Hematopoietic multipotent progenitor cell treated with erythropoietin and hydrocortisone succinate and interleukin-3 and kit ligand, for 6 days (in vitro differentiated cells): ENCODE measurements around the gene AHCYL1.
A peak's percentile ranks its signal among the peaks of the same experiment; 100 is the strongest.
"Not testable (repeated sequence)": the region's sequence is repeated elsewhere in the genome, so short reads cannot be mapped to it uniquely, and the experiment has no call there.

Experiments
- DNase-seq: peaks from one replicate; pipeline ENCODE4 v3.0.0-alpha.2; 2015

Gene AHCYL1

DNA sequence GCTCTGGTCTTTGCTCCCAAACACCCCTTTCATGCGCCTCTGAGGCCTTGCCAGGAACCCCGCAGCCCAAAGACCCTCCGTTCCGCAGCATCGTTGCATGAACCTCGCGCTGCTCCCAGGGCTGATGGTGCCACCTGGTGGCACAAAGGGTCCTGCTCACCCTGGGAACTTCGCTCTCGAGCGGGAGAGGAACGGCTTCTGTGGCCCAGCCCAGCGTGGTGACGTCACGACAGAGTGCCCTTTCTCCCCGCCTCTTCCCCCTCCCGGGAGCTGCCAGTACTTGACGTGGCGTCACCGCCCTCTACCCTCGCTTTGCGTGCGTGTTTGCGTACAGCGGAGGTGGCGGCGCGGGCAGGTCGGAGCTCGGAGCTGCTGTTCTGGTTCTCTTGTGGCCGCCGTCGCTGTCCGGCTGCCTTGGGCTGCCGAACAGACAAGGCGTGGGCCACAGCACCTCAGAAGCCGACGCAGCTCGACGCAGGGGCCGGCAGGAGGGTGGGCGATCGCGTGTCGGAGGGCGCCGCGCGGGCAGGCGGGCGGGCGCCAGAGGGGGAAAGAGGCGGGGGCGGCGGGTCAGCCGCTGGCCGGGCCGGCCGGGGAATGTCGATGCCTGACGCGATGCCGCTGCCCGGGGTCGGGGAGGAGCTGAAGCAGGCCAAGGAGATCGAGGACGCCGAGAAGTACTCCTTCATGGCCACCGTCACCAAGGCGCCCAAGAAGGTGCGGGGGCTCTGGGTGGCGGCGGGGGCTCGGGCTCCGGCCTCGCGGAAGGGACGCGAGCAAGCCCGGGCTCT, at the start of gene AHCYL1:
TSS of gene AHCYL1 (plus strand) at position 310 of the 791 bp plus-strand sequence. CDS start at position 598, 288 bp downstream.
- peak; percentile 100 for DNase-seq

DNA sequence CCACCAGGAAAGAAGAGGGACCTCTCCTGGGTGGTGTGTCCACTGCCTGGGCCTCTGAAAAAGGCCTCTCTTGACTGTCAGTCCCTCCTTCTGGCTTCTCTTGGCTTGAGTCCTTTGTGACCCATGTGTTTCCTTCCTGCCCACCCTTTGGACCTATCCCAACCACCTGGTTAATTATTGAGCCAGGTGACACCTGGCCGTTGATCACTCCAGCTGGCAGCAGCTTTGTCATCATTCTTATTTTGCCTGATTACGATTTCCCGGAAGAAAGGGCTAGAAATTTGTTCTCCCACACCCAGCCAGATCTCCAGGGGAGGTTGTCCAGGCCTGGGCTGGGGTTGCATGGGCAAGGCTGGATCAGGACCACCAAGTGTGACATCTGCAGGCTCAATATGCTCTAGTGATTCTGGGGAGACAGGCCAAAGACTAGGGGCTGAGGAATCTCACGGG, 49.1 kb upstream of the AHCYL1 start:
- DNase-seq: no peak

DNA sequence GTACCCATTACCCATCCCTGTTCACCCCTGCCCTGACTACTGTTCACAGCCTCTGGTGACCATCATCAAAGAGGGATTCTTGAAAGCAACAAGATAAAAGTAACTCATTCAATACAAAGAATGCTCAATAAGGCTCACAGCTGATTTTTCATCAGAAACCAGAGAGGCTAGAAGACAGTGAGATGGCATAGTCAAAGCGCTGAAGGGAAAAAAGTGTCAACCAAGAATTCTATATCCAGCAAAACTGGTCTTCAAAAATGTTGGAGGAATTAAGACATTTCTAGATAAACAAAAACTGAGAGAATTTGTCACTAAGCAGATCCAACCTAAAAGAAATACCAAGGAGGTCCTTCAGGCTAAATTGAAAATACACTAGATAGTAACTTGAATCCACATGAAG, 46.8 kb upstream of the AHCYL1 start:
- no peak for DNase-seq

DNA sequence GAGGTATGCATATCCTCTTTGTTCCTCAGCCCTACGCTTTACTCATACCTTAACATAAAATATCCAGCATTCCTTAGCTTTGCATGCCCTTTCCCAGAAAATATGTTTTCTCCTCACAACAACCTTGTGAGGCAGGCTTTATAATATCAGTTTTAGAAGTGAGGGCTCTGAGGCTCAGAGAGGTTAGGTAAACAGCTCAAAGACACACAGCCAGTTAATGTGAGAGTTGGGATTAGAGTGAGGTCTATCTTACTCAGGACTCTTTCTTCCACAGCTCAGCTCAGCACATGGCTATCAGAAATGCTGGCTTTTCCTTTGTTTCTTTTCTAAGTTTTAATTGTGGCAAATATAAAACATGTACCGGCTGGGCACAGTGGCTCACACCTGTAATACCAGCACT, 46.0 kb upstream of the AHCYL1 start:
- DNase-seq: no peak

DNA sequence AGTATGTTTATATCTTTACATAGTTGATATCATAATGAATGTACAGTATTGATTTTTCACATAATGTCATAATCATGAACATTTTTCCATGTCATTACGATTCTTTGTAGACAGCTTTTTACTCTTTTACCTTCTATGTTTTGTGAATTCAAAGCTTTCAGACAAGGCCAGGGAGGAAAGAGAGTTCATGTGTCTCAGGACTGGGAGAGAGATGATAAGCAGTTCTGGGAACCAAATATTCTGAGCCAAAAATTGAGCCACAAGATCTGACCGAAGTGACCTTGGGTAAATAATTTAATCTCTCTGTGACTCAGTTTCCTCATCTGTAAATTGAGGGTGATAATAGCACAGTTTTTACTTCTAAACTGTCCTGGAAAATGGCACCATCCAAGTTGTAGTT, 42.1 kb upstream of the AHCYL1 start:
- no peak for DNase-seq

DNA sequence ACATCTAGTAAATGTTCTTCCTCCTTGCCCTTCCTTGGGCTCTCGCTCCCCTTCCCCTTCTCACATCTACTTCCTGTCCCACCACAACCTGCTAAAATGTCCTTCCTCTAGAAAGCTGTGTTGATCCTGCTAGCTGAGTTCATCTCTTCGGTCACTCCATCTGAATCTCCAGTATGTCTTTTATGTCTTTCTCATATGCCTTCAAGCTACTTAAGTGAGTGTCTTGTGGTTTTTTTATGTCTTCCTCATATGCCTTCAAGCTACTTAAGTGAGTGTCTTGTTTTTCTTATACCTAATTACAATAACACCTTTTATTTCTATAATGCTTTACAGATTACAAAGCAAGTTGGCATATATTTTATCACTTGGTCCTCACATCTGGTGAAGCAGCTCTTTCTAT, 40.0 kb upstream of the AHCYL1 start:
- DNase-seq: no peak

DNA sequence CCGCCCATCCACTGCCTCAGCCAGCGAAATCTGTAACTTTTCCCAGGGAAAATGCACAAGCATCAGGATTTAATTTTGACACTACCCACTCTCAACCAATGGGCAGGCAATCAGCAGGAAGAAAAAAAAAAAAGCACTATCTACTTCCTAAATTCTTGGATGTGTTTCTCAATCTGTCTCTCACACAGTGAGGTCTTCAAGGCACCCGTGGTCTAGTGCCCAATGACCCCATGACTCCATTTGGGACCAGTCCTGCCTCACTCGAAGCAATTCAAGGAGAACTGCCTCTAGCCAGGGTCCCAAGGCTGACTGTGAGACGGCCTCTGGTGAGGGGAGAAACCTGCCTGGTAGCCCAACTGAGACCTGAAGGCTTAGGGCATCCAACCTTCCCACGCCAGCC, 38.1 kb upstream of the AHCYL1 start:
- no peak for DNase-seq

DNA sequence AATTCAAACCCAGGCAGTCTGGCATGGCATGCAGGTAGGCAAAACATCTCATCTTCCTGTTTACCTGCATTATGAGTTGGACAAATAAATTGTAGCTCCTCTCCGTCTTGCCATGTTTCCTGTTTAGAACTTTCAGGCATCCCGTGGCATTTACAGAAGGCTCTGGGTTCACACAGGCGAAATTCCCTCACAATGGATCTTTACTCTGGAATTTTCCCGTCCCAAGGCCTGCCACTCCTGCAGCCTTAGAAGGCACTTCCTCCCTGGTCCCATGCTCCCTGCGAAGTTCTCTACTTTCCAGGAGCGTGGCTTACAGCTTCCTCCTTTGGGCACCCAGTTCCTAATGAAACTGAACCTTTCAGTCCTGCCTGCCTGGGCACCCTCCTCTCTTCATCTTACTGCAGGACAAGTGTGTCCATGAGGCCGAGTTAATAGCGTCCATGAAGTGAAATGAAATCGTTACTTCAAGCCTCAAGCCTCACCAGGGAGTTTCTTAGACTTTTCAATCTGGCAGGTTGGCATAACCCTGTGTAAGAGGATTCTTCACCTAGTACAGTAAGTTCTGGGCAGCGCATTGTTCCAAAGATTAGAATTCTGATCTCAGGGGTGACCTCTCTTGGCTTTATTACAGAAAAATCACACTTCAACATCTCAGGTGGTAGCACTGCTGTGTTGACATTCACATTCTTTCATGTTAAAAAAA, 36.8 kb upstream of the AHCYL1 start:
- no peak for DNase-seq

DNA sequence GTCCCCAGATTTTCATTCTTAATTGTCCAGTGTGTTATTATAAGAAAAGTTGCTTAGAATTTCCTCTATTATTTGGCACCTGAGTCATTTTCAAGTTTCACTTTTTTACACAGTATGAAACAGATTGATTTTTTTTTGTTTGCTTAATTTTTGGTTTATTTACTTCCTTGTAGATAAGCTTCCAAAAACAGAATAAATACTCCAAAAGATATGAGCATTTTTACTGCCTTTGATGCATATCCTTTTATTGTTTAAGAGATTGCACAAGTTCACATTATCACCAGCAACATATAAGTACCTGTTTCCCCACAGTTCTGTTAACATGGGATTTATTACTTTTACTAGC, 36.3 kb upstream of the AHCYL1 start:
- no peak for DNase-seq

DNA sequence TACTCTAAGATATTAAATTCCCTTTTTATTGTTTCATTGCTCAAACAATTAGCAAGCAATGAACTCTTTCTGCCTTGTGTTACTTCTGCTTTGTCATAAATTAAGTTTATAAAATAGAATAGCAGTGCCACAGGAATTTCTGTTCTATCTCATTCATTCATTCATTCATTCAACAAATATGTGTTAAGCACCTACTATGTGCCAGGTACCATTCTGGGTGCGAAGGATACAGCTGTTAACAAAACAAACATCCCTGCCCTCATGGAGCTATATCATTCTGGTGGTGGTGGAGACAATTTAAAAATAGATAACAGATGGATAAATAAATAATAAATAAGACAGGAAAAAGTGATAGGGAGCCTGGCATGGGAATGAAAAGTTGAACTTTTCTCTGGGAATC, 34.5 kb upstream of the AHCYL1 start:
- no peak for DNase-seq

DNA sequence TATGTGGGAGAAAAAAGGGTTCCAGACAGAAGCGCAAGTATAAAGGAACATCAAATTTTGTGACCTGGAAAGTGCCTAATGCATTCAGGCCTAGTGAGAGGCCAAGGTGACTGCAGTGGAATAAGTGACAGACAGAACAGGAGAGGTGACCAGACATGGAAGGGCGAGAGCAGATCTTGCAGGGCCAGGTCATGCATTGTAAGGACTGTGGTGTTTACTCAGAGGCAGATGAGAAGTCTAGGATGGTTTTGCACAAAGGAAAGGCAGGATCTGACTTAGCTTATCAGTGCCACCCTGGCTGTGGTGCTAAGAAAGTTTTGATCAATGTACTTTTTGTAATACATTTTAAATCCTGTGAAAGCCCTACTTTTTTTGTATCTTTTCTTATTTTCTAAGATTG, 34.1 kb upstream of the AHCYL1 start:
- DNase-seq: no peak

DNA sequence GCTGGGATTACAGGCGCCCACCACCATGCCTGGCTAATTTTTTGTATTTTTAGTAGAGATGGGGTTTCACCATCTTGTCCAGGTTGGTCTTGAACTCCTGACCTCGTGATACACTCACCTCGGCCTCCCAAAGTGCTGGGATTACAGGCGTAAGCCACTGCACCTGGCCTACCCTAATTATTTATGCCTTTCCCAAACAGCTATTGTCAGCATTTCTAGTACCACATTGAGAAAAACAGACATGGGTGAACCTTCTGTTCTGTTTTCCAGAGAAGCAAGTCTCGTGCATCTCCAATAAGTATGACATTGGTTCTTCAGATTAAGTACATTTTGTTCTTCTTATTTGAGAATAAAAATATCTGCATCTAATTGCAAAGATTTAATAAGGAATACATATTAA, 33.1 kb upstream of the AHCYL1 start:
- not testable (repeated sequence) for DNase-seq

DNA sequence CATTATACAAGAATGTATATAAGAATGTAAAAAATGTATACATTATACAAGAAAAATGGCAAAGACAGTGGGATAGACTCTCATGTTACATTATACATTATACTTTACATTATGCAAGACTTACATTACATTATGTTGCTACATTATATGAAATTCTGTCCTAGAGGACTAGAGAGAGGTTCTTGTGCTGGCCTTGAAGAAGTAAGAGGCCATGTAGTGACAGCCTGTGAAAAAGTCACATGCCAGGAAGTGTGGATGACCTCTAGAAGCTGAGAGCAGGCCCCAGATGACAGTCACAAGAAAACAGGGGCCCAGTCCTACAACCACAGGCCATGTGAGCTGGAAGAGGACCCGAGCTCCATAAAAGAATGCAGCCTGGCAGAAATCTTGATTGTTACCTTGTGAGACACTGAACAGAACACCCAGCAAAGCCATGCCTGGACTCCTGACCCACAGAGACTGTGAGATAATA, 30.5 kb upstream of the AHCYL1 start:
- no peak for DNase-seq

DNA sequence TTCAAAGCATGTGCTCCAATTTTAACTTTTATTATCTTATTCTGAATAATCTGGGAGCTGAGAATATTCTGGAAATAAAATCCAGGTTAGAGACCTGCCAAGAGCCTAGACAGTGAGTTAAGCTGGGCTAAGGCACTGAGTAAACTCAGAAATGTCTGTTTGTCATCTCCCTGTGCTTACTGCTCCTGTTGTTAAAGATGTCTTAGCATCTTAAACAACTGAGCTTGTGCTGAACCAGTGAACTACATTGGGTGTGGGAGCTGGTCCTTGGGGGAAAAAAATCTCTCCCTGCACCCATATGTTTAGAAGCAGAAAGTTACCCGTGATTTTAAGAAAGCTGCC, 25.0 kb upstream of the AHCYL1 start:
- no peak for DNase-seq

DNA sequence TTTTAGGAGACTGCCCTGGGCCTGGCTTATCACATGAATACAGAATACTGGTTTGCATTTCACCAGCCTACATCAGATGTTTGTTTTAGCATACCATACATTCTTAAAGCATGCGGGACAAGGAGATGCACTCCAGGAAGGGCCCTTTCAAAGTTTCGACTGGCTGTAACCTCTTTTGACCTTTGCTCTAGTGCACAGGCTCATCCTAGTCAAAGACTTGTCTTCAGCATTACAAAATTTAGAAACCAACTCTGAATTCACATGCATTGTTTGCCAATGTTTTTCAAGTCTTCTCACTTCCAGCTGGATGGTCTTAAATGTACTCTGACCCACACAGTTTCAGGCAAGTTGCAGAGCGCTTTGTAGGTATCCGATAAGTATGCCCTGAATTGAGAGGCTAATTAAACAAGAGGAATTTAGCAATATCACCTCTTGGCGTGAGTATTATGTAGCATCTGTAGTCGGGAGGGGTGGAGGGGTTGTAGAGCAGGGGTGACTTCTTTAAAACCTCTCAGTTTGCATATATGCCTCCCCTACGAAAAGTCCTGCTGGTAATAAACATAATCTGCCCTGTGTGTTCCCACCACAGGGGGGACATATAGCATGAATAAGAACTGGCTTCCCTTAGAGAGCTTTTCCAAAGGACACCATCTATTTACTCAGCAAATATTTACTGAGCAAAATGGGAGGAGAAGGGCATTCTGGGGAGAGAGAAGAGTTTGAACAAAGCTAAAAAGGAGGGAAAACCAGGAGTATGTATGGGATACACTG, 24.4 kb upstream of the AHCYL1 start:
- DNase-seq: no peak

DNA sequence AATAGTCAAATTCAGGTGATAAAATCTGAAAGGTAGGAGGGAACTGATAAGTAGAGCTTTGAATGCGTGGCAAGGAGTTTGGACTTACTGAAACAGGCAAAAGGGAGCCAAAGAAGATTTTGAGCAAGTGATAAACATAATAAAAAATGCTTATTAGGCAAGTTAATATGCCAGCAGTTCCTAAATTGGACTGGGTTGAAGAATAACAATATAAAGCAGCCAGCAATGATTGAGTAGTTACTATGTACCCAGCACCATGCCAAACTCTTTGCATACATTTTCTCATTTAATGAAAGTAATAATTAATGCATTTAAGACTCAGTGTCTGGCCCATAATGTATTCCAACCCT, 23.8 kb upstream of the AHCYL1 start:
- DNase-seq: no peak

DNA sequence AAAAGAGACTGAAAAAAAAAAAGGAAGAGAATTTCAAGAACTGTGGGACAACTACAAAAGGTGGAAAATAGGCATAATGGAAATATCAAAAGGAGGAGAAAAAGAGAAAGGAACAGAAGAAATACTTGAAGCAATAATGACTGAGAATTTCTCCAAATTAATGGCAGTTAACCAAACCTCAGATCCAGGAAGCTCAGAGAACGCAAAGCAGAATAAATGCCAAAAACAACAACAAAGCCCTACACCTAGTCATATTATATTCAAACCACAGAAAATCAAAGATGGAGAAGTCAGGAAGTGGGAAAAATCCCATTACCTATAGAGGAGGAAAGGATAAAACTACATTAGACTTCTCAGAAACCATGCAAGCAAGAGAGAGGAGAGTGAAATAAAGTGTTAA, 20.7 kb upstream of the AHCYL1 start:
- DNase-seq: no peak

DNA sequence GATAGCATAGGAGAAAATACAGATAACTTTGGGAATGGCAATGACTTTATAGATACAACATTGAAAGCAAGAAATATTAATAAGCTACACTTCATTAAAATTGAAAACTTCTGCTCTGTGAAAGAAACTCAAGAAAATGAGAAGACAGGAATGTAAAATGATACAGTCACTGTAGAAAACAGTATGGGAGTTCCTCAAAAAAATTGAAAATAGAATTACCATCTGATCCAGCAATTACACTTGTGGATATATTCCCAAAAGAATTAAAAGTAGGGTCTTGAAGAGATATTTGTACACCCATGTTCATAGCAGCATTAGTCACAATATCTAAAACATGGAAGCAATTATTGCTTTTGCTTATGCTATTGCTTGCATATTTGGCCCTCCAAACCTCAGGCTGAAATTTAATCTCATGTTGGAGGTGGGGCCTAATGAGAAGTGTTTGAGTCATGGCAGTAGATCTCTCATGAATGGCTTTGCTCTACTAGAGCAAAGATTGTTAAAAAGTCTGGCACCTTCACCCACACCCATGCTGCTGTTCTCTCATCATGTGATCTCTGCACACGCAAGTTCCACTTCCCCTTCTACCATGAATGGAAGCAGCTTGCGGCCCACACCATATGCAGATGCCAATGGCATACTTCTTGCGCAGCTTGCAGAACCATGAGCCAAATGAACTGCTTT, 15.3 kb upstream of the AHCYL1 start:
- no peak for DNase-seq

DNA sequence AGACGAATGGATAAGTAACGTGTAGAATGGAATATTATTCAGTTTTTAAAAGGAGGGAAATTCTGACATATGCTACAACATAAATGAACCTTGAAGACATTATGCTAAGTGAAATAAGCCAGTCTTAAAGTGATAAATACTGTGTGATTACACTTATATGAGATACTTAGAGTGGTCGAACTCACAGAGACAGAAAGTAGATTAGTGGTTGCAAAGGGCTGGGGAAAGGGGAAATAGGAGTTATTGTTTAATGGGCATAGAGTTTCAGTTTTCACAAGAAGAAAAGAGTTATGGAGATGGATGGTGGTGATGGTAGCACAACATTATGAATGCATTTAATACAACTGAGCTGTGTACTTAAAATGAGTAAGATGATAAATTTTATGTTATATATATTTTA, 14.7 kb upstream of the AHCYL1 start:
- DNase-seq: no peak

DNA sequence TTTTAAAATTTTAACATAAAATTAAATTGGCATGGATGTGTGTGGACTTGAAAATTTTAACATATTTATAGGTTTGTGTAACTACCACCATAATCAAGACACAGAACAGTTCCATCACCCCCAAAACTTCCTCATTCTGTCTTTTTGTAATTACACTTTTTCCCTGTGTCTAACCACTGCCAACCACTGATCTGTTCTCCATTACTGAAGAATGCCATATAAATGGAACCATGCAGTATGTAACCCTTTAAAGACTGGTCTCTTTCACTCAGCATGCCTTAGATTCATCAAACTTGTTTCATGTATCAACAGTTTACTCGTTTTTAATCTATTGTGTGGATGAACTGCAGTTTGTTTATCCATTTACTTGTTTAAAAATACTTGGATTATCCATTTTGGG, 13.0 kb upstream of the AHCYL1 start:
- no peak for DNase-seq

DNA sequence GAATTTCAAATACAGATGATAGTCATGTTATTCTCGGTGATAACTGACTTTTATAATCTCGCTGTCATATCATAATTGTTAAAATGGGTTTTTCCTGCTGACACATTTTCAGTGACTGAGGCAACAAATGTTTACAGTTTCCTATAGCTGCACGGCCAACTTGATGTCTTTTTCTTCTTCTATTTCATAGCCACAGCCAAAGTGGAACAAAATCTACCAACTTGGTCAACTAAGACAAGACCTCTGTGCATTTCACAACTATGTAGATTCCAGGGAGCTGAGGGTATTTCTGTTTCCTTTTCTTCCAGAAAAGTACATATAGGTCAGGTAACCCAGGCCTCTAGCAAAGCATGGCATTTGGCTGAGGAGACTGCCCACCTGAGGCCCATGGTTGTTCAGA, 10.4 kb upstream of the AHCYL1 start:
- no peak for DNase-seq

DNA sequence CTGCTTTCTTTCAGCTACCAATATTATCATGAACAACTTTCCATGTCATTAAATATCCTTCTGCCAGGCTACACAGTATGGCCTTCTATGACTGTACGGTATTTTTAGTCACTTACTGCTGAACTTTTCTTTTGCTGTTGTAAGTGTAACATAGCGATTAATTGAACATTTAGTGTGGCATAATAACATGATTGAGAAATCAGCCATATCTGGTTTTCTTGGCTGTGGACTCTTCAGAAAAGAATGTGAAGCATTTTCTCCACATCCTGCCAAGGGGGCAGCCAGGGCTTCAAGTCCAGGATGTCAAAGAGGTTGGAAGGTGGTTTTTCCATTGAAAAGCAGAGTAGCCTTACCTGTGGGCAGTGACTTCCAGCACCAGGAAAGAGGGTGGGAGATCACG, 8.8 kb upstream of the AHCYL1 start:
- no peak for DNase-seq

DNA sequence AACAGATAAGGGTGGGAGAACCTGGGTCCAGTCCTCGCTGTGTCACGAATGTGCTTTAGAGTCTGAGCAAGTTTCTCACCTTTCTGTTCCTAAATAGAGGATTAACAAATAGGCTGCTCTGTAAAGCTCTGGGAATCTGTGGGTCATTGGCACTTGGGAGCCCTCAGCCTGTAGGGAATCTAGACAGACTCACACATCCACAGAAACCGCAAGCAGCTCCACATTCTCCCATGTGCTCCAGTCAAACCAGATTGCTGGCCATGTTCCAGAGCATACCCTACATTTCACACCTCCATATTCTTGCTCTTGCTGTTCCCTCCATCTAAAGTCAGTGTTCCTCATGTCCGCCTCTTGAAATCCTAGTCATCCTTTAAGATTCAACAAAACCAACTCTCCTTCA, 7.8 kb upstream of the AHCYL1 start:
- DNase-seq: no peak
